ENCODE measurements around the gene CLSTN1.

The CLSTN1 gene

GRCh38 chr1:9852004-9852403 is 28.2 kb upstream of the CLSTN1 start:
- no peak overlapping the region for H3K4me3 ChIP-seq (ENCODE audit: low read depth, low read length)
- no peak for DNase-seq (ENCODE audit: low read depth)
- no peak for TF ChIP-seq CTCF (IDR thresholded peaks at IDR 0.05; ENCODE audit: control insufficient read depth, extremely low read depth, insufficient read depth)

- H3K4me3 ChIP-seq (ENCODE audit: low read depth, low read length): no peak overlapping the region
- DNase-seq (ENCODE audit: low read depth): no peak
- TF ChIP-seq CTCF (IDR thresholded peaks at IDR 0.05; ENCODE audit: control insufficient read depth, extremely low read depth, insufficient read depth): no peak
These were observed 26.8 kb upstream of the CLSTN1 start for GRCh38 chr1:9850442-9851162.

- DNase-seq (ENCODE audit: low read depth): no peak
- TF ChIP-seq CTCF (IDR thresholded peaks at IDR 0.05; ENCODE audit: control insufficient read depth, extremely low read depth, insufficient read depth): no peak
- H3K4me3 ChIP-seq (ENCODE audit: low read depth, low read length): no peak overlapping the region
These were observed 26.1 kb upstream of the CLSTN1 start for GRCh38 chr1:9849691-9850441.

- no peak overlapping the region for H3K4me3 ChIP-seq (ENCODE audit: low read depth, low read length)
- no peak for DNase-seq (ENCODE audit: low read depth)
- TF ChIP-seq CTCF (IDR thresholded peaks at IDR 0.05; ENCODE audit: control insufficient read depth, extremely low read depth, insufficient read depth): no peak
These were observed 24.3 kb upstream of the CLSTN1 start for GRCh38 chr1:9848022-9848421.

GRCh38 chr1:9847269-9847668 is 23.5 kb upstream of the CLSTN1 start:
- DNase-seq (ENCODE audit: low read depth): no peak
- no peak for TF ChIP-seq CTCF (IDR thresholded peaks at IDR 0.05; ENCODE audit: control insufficient read depth, extremely low read depth, insufficient read depth)
- no peak overlapping the region for H3K4me3 ChIP-seq (ENCODE audit: low read depth, low read length)

GRCh38 chr1:9846611-9847171 is 22.9 kb upstream of the CLSTN1 start:
- no peak for DNase-seq (ENCODE audit: low read depth)
- TF ChIP-seq CTCF (IDR thresholded peaks at IDR 0.05; ENCODE audit: control insufficient read depth, extremely low read depth, insufficient read depth): no peak

More at GRCh38 chr1:9846611-9847171, 22.9 kb upstream of the CLSTN1 start:
- H3K4me3 ChIP-seq (ENCODE audit: low read depth, low read length): no peak overlapping the region

Measured in LNCaP clone FGC (cell line).